HEK293 (cell line): ENCODE results near the gene PCDH9.

Source experiments
- CTCF ChIA-PET: fragments of 350-600 bp; formaldehyde crosslinking; extraction: SDS; loops from one replicate; lab custom pipeline; 2021; ENCODE audit warnings: antibody characterized with exemption; lab: Yijun Ruan, JAX
- POLR2A ChIA-PET: fragments of 300-600 bp; formaldehyde crosslinking; extraction: SDS; loops from one replicate; lab custom pipeline; 2020; ENCODE audit warnings: antibody characterized with exemption, inconsistent platforms; lab: Yijun Ruan, JAX
- H3K27ac ChIP-seq: fragments of 200-500 bp; sonication (Bioruptor generic); 2 replicates; pipeline ENCODE4 v1.5.1; 2014; ENCODE audit warnings: low read depth, low read length, control low read depth, inconsistent platforms; ENCODE audit errors: extremely low read depth
- H3K36me3 ChIP-seq, 2 experiments: fragments of 200-500 bp in 1 of 2; sonication (Bioruptor generic) in 1 of 2; 1 replicate in 1 of 2; 2 replicates in 1 of 2; pipeline ENCODE4 v1.5.1; 2014 to 2017; ENCODE audit warnings: inconsistent platforms in 2 of 2, low read length in 2 of 2; ENCODE audit not compliant: control insufficient read depth in 2 of 2, insufficient read depth in 1 of 2
- H3K4me1 ChIP-seq: fragments of 200-500 bp; sonication (Bioruptor generic); 2 replicates; pipeline ENCODE4 v1.5.1; 2014; ENCODE audit warnings: mild to moderate bottlenecking, low read length, inconsistent platforms; ENCODE audit not compliant: control insufficient read depth, insufficient read depth
- H3K4me3 ChIP-seq: 2 replicates; pipeline ENCODE4 v1.5.1; 2011; ENCODE audit warnings: low read depth, mild to moderate bottlenecking, control low read depth, low read length, moderate library complexity
- H3K9me3 ChIP-seq: fragments of 200-500 bp; sonication (Bioruptor generic); 2 replicates; pipeline ENCODE4 v1.5.1; 2014; ENCODE audit warnings: low read depth, low read length, inconsistent platforms; ENCODE audit not compliant: control insufficient read depth, insufficient read depth
- GLI4 ChIP-seq: fragments of 450-650 bp; formaldehyde crosslinking; IDR thresholded peaks from 2 replicates; pipeline ENCODE4 v1.5.1; 2016; ENCODE audit warnings: missing biosample characterization, missing genetic modification characterization
- KLF9 ChIP-seq: fragments of 450-650 bp; formaldehyde crosslinking; IDR thresholded peaks from 2 replicates; pipeline ENCODE4 v1.5.1; 2016; ENCODE audit warnings: missing biosample characterization, missing genetic modification characterization, low read depth
- PRDM1 ChIP-seq: fragments of 450-650 bp; formaldehyde crosslinking; IDR thresholded peaks from 2 replicates; pipeline ENCODE4; 2016; ENCODE audit warnings: missing biosample characterization, missing genetic modification characterization
- RBAK ChIP-seq: fragments of 450-650 bp; formaldehyde crosslinking; IDR thresholded peaks from 2 replicates; pipeline ENCODE4 v1.5.1; 2016; ENCODE audit warnings: missing biosample characterization, missing genetic modification characterization
- REPIN1 ChIP-seq: fragments of 450-650 bp; formaldehyde crosslinking; IDR thresholded peaks from 2 replicates; pipeline ENCODE4 v1.5.1; 2017; ENCODE audit warnings: missing biosample characterization, missing genetic modification characterization, low read depth
- ZFP3 ChIP-seq: fragments of 450-650 bp; formaldehyde crosslinking; IDR thresholded peaks from 2 replicates; pipeline ENCODE4 v1.5.1; 2016; ENCODE audit warnings: low read depth, missing biosample characterization, missing genetic modification characterization
- ZFP37 ChIP-seq: fragments of 450-650 bp; formaldehyde crosslinking; IDR thresholded peaks from 2 replicates; pipeline ENCODE4 v1.5.1; 2016; ENCODE audit warnings: missing biosample characterization, missing genetic modification characterization
- ZNF132 ChIP-seq: fragments of 450-650 bp; formaldehyde crosslinking; IDR thresholded peaks from 2 replicates; pipeline ENCODE4 v1.5.1; 2017; ENCODE audit warnings: missing biosample characterization, missing genetic modification characterization, borderline replicate concordance
- ZNF175 ChIP-seq: fragments of 450-650 bp; formaldehyde crosslinking; IDR thresholded peaks from 2 replicates; pipeline ENCODE4 v1.5.1; 2016; ENCODE audit warnings: missing biosample characterization, missing genetic modification characterization
- ZNF2 ChIP-seq: fragments of 450-650 bp; formaldehyde crosslinking; IDR thresholded peaks from 2 replicates; pipeline ENCODE4 v1.5.1; 2016; ENCODE audit warnings: missing biosample characterization, missing genetic modification characterization
- ZNF223 ChIP-seq: fragments of 450-650 bp; formaldehyde crosslinking; IDR thresholded peaks from 2 replicates; pipeline ENCODE4 v1.5.1; 2016; ENCODE audit warnings: missing biosample characterization, missing genetic modification characterization
- ZNF23 ChIP-seq: fragments of 450-650 bp; formaldehyde crosslinking; IDR thresholded peaks from 2 replicates; pipeline ENCODE4 v1.5.1; 2016; ENCODE audit warnings: missing biosample characterization, missing genetic modification characterization, borderline replicate concordance
- ZNF239 ChIP-seq: fragments of 450-650 bp; formaldehyde crosslinking; IDR thresholded peaks from 2 replicates; pipeline ENCODE4 v1.5.1; 2016; ENCODE audit warnings: missing biosample characterization, missing genetic modification characterization
- ZNF292 ChIP-seq: fragments of 450-650 bp; formaldehyde crosslinking; IDR thresholded peaks from 2 replicates; pipeline ENCODE4 v1.5.1; 2016; ENCODE audit warnings: low read depth, missing biosample characterization, missing genetic modification characterization, borderline replicate concordance
- ZNF600 ChIP-seq: fragments of 450-650 bp; formaldehyde crosslinking; IDR thresholded peaks from 2 replicates; pipeline ENCODE4 v1.5.1; 2016; ENCODE audit warnings: missing biosample characterization, missing genetic modification characterization
- ZNF610 ChIP-seq: fragments of 450-650 bp; formaldehyde crosslinking; IDR thresholded peaks from 2 replicates; pipeline ENCODE4 v1.5.1; 2016; ENCODE audit warnings: missing biosample characterization, missing genetic modification characterization, borderline replicate concordance
- ZNF621 ChIP-seq: fragments of 450-650 bp; formaldehyde crosslinking; IDR thresholded peaks from 2 replicates; pipeline ENCODE4 v1.5.1; 2017; ENCODE audit warnings: missing biosample characterization, missing genetic modification characterization
- ZNF707 ChIP-seq: fragments of 450-650 bp; formaldehyde crosslinking; IDR thresholded peaks from 2 replicates; pipeline ENCODE4 v1.5.1; 2016; ENCODE audit warnings: missing biosample characterization, missing genetic modification characterization
- ZNF747 ChIP-seq: fragments of 450-650 bp; formaldehyde crosslinking; IDR thresholded peaks from 2 replicates; pipeline ENCODE4 v1.5.1; 2016; ENCODE audit warnings: missing biosample characterization, missing genetic modification characterization
- ZNF768 ChIP-seq: fragments of 450-650 bp; formaldehyde crosslinking; IDR thresholded peaks from 2 replicates; pipeline ENCODE4 v1.5.1; 2018; ENCODE audit warnings: missing biosample characterization, mild to moderate bottlenecking, missing genetic modification characterization
- TF ChIP-seq, protein P1 (sequence below): fragments of 450-650 bp; formaldehyde crosslinking; IDR thresholded peaks from 2 replicates; pipeline ENCODE4 v1.5.1; 2016; ENCODE audit warnings: missing biosample characterization, missing genetic modification characterization
- TF ChIP-seq, protein P2 (sequence below): fragments of 450-650 bp; formaldehyde crosslinking; IDR thresholded peaks from 2 replicates; pipeline ENCODE4 v1.5.0; 2017; ENCODE audit warnings: missing biosample characterization, missing genetic modification characterization, borderline replicate concordance
- TF ChIP-seq, protein P3 (sequence below): fragments of 450-650 bp; formaldehyde crosslinking; IDR thresholded peaks from 2 replicates; pipeline ENCODE4 v1.5.1; 2016; ENCODE audit warnings: missing biosample characterization, missing genetic modification characterization, borderline replicate concordance
- TF ChIP-seq, protein P4 (sequence below): fragments of 450-650 bp; formaldehyde crosslinking; optimal IDR thresholded peaks from 2 replicates; pipeline ENCODE3; 2016; ENCODE audit warnings: missing biosample characterization, mild to moderate bottlenecking, missing genetic modification characterization
- TF ChIP-seq, protein P5 (sequence below): fragments of 450-650 bp; formaldehyde crosslinking; IDR thresholded peaks from 2 replicates; pipeline ENCODE4 v1.5.1; 2017; ENCODE audit warnings: missing biosample characterization, mild to moderate bottlenecking, missing genetic modification characterization, moderate library complexity

Gene PCDH9

DNA sequence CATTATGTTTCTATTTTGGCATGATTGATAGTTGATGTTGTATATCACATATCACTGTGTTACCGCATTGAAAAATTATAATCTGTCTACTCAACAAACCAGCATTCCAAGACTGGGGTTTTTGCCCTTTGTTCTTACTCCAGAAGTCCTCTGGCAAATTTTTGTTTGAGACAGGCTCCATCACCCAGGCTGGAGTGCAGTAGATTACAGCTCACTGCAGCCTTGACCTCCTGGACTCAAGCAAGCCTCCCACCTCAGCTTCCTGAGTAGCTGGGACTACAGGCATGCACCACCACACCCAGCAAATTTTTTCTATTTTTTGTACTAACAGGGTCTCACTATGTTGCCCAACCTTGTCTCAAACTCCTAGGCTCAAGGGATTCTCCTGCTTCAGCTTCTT is 741.0 kb downstream of the PCDH9 start:
- Histone ChIP-seq H3K4me3 (no peak overlapping the region), H3K4me1 (no peaks in the 10 kb centered on the region), H3K9me3 (no peaks in the 10 kb centered on the region), H3K36me3 (no peaks in the 10 kb centered on the region), H3K27ac (no peak overlapping the region)
- TF ChIP-seq ZNF768, result no peak
- no peak for TF ChIP-seq ZFP3 (tag by site-specific recombination)
- TF ChIP-seq REPIN1 (tag by site-specific recombination), result no peak
- no peak for TF ChIP-seq ZNF23 (tag by site-specific recombination)
- no peak for TF ChIP-seq ZNF707
- TF ChIP-seq KLF9 (tag by site-specific recombination), result no peak
- TF ChIP-seq RBAK, result no peak
- TF ChIP-seq ZNF239 (tag by site-specific recombination), result no peak
- TF ChIP-seq, protein P1, sequence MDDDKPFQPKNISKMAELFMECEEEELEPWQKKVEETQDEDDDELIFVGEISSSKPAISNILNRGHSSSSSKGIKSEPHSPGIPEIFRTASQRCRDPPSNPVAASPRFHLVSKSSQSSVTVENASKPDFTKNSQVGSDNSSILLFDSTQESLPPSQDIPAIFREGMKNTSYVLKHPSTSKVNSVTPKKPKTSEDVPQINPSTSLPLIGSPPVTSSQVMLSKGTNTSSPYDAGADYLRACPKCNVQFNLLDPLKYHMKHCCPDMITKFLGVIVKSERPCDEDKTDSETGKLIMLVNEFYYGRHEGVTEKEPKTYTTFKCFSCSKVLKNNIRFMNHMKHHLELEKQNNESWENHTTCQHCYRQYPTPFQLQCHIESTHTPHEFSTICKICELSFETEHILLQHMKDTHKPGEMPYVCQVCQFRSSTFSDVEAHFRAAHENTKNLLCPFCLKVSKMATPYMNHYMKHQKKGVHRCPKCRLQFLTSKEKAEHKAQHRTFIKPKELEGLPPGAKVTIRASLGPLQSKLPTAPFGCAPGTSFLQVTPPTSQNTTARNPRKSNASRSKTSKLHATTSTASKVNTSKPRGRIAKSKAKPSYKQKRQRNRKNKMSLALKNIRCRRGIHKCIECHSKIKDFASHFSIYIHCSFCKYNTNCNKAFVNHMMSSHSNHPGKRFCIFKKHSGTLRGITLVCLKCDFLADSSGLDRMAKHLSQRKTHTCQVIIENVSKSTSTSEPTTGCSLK (tag by site-specific recombination), result no peak
- TF ChIP-seq, protein P2, sequence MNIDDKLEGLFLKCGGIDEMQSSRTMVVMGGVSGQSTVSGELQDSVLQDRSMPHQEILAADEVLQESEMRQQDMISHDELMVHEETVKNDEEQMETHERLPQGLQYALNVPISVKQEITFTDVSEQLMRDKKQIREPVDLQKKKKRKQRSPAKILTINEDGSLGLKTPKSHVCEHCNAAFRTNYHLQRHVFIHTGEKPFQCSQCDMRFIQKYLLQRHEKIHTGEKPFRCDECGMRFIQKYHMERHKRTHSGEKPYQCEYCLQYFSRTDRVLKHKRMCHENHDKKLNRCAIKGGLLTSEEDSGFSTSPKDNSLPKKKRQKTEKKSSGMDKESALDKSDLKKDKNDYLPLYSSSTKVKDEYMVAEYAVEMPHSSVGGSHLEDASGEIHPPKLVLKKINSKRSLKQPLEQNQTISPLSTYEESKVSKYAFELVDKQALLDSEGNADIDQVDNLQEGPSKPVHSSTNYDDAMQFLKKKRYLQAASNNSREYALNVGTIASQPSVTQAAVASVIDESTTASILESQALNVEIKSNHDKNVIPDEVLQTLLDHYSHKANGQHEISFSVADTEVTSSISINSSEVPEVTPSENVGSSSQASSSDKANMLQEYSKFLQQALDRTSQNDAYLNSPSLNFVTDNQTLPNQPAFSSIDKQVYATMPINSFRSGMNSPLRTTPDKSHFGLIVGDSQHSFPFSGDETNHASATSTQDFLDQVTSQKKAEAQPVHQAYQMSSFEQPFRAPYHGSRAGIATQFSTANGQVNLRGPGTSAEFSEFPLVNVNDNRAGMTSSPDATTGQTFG (tag by site-specific recombination), result no peak
- no peak for TF ChIP-seq ZNF132 (tag by site-specific recombination)
- TF ChIP-seq PRDM1 (tag by site-specific recombination), result no peak
- TF ChIP-seq ZNF2, result no peak
- POLR2A ChIA-PET, result no interaction called here
- CTCF ChIA-PET, result no interaction called here

DNA sequence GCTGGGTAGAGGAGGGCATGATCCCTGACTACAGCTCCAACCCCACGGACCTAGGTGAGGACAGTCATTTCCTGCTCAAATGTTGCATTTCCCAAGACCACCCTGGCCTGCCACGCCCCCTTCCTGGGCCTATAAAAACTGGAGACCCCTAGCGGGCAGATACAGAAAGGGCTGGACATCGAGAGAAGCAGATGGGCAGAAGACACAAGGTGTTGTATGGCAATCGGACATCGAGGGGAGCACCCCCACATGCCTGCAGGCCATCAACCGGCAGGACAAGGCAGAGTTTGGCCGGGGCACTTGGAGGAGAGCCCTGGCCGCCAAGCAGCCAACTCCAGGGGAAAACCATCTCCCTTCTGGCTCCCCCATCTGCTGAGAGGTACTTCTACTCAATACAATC is 746.4 kb downstream of the PCDH9 start:
- Histone ChIP-seq H3K4me3 (no peak overlapping the region), H3K9me3 (no peaks in the 10 kb centered on the region)
- CTCF ChIA-PET, result no interaction called here

More for the DNA sequence above, 746.4 kb downstream of the PCDH9 start:
- TF ChIP-seq ZNF621 (tag by site-specific recombination) (no peak), ZNF175 (tag by site-specific recombination) (no peak), ZNF223 (tag by site-specific recombination) (no peak), GLI4 (tag by site-specific recombination) (no peak), ZNF610 (tag by site-specific recombination) (no peak), ZNF292 (tag by site-specific recombination) (no peak), ZNF600 (tag by site-specific recombination) (no peak), ZFP3 (tag by site-specific recombination) (no peak), ZFP37 (no peak), ZNF747 (tag by site-specific recombination) (no peak)
- TF ChIP-seq, protein P3, sequence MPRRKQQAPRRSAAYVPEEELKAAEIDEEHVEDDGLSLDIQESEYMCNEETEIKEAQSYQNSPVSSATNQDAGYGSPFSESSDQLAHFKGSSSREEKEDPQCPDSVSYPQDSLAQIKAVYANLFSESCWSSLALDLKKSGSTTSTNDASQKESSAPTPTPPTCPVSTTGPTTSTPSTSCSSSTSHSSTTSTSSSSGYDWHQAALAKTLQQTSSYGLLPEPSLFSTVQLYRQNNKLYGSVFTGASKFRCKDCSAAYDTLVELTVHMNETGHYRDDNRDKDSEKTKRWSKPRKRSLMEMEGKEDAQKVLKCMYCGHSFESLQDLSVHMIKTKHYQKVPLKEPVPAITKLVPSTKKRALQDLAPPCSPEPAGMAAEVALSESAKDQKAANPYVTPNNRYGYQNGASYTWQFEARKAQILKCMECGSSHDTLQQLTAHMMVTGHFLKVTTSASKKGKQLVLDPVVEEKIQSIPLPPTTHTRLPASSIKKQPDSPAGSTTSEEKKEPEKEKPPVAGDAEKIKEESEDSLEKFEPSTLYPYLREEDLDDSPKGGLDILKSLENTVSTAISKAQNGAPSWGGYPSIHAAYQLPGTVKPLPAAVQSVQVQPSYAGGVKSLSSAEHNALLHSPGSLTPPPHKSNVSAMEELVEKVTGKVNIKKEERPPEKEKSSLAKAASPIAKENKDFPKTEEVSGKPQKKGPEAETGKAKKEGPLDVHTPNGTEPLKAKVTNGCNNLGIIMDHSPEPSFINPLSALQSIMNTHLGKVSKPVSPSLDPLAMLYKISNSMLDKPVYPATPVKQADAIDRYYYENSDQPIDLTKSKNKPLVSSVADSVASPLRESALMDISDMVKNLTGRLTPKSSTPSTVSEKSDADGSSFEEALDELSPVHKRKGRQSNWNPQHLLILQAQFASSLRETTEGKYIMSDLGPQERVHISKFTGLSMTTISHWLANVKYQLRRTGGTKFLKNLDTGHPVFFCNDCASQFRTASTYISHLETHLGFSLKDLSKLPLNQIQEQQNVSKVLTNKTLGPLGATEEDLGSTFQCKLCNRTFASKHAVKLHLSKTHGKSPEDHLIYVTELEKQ, result no peak
- TF ChIP-seq, protein P4, sequence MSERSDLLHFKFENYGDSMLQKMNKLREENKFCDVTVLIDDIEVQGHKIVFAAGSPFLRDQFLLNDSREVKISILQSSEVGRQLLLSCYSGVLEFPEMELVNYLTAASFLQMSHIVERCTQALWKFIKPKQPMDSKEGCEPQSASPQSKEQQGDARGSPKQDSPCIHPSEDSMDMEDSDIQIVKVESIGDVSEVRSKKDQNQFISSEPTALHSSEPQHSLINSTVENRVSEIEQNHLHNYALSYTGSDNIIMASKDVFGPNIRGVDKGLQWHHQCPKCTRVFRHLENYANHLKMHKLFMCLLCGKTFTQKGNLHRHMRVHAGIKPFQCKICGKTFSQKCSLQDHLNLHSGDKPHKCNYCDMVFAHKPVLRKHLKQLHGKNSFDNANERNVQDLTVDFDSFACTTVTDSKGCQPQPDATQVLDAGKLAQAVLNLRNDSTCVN (tag by site-specific recombination), result no peak
- TF ChIP-seq, protein P5, sequence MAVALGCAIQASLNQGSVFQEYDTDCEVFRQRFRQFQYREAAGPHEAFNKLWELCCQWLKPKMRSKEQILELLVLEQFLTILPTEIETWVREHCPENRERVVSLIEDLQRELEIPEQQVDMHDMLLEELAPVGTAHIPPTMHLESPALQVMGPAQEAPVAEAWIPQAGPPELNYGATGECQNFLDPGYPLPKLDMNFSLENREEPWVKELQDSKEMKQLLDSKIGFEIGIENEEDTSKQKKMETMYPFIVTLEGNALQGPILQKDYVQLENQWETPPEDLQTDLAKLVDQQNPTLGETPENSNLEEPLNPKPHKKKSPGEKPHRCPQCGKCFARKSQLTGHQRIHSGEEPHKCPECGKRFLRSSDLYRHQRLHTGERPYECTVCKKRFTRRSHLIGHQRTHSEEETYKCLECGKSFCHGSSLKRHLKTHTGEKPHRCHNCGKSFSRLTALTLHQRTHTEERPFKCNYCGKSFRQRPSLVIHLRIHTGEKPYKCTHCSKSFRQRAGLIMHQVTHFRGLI (tag by site-specific recombination), result no peak
- TF ChIP-seq, all 188 proteins: peak for 0
- Histone ChIP-seq H3K36me3 (no peaks in the 10 kb centered on the region), H3K27ac (no peak overlapping the region), H3K4me1 (no peaks in the 10 kb centered on the region)
- POLR2A ChIA-PET, result no interaction called here
